ENCODE data around the gene SYNPR.

GRCh38 chr3:63383040-63383439 is 104.9 kb downstream of the SYNPR start:
- TF ChIP-seq, protein P1, sequence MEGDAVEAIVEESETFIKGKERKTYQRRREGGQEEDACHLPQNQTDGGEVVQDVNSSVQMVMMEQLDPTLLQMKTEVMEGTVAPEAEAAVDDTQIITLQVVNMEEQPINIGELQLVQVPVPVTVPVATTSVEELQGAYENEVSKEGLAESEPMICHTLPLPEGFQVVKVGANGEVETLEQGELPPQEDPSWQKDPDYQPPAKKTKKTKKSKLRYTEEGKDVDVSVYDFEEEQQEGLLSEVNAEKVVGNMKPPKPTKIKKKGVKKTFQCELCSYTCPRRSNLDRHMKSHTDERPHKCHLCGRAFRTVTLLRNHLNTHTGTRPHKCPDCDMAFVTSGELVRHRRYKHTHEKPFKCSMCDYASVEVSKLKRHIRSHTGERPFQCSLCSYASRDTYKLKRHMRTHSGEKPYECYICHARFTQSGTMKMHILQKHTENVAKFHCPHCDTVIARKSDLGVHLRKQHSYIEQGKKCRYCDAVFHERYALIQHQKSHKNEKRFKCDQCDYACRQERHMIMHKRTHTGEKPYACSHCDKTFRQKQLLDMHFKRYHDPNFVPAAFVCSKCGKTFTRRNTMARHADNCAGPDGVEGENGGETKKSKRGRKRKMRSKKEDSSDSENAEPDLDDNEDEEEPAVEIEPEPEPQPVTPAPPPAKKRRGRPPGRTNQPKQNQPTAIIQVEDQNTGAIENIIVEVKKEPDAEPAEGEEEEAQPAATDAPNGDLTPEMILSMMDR (IDR thresholded peaks at IDR 0.05), result no peak
- no peak for TF ChIP-seq EP300 (IDR thresholded peaks at IDR 0.05; ENCODE audit: low read depth)
- no peak for TF ChIP-seq POLR2A (IDR thresholded peaks at IDR 0.05)
- no peak for TF ChIP-seq POLR2AphosphoS5 (IDR thresholded peaks at IDR 0.05)
